Astrocyte (in vitro differentiated cells and primary cell): ENCODE data around the gene XPOT. TPM values are rescaled to one million over a fixed set of nuclear protein-coding genes. Genes with fewer than 3 reads are reported as not detected.

Source experiments
- DNase-seq: peaks from one replicate; pipeline ENCODE4 v3.0.0-alpha.2; 2010; ENCODE audit warnings: low read depth
- FAIRE-seq: peaks from 2 replicates; lab custom pipeline; 2011; peaks lifted over from hg19 to GRCh38; lab: Jason Lieb, UNC
- H2AFZ ChIP-seq: 2 replicates; pipeline ENCODE4 v1.6.0; 2012; ENCODE audit warnings: low read depth, low read length, inconsistent platforms
- H3K27ac ChIP-seq: 2 replicates; pipeline ENCODE4 v1.5.1; 2011; ENCODE audit warnings: low read depth, low read length, inconsistent platforms
- H3K27me3 ChIP-seq: 2 replicates; pipeline ENCODE4 v1.6.0; 2011; ENCODE audit warnings: low read length, inconsistent platforms; ENCODE audit not compliant: insufficient read depth
- H3K36me3 ChIP-seq: 2 replicates; pipeline ENCODE4 v1.5.1; 2011; ENCODE audit warnings: low read length, inconsistent platforms; ENCODE audit not compliant: insufficient read depth
- H3K4me1 ChIP-seq: 2 replicates; pipeline ENCODE4 v1.5.1; 2011; ENCODE audit warnings: low read length, inconsistent platforms; ENCODE audit not compliant: insufficient read depth
- H3K4me2 ChIP-seq: 2 replicates; pipeline ENCODE4 v1.6.0; 2012; ENCODE audit warnings: low read length, inconsistent platforms
- H3K4me3 ChIP-seq: 2 replicates; pipeline ENCODE4 v1.5.1; 2011; ENCODE audit warnings: low read depth, mild to moderate bottlenecking, low read length, inconsistent platforms; ENCODE audit not compliant: insufficient read depth
- H3K79me2 ChIP-seq: 2 replicates; pipeline ENCODE4 v1.6.0; 2012; ENCODE audit warnings: mild to moderate bottlenecking, low read length, inconsistent platforms; ENCODE audit not compliant: insufficient read depth
- H3K9ac ChIP-seq: 2 replicates; pipeline ENCODE4 v1.6.0; 2012; ENCODE audit warnings: mild to moderate bottlenecking, low read length, inconsistent platforms
- H3K9me3 ChIP-seq: 2 replicates; pipeline ENCODE4 v1.5.1; 2012; ENCODE audit warnings: low read depth, mild to moderate bottlenecking, low read length, inconsistent platforms; ENCODE audit not compliant: insufficient read depth
- H4K20me1 ChIP-seq: 2 replicates; pipeline ENCODE4 v1.6.0; 2012; ENCODE audit warnings: low read length, inconsistent platforms; ENCODE audit not compliant: insufficient read depth
- H3K27ac Mint-ChIP-seq: one replicate; pipeline ENCODE4 v1.8.0; 2021; ENCODE audit warnings: mild to moderate bottlenecking, mixed read lengths; ENCODE audit not compliant: unreplicated experiment
- H3K27me3 Mint-ChIP-seq: one replicate; pipeline ENCODE4 v1.8.0; 2021; ENCODE audit warnings: low read depth, mixed read lengths; ENCODE audit not compliant: unreplicated experiment
- H3K36me3 Mint-ChIP-seq: one replicate; pipeline ENCODE4 v1.8.0; 2021; ENCODE audit warnings: low read depth, mixed read lengths; ENCODE audit not compliant: unreplicated experiment
- H3K4me1 Mint-ChIP-seq: one replicate; pipeline ENCODE4 v1.8.0; 2021; ENCODE audit warnings: low read depth, mixed read lengths; ENCODE audit not compliant: unreplicated experiment
- H3K4me3 Mint-ChIP-seq: one replicate; pipeline ENCODE4 v1.8.0; 2021; ENCODE audit warnings: mild to moderate bottlenecking, moderate library complexity, mixed read lengths; ENCODE audit not compliant: unreplicated experiment
- H3K9me3 Mint-ChIP-seq: one replicate; pipeline ENCODE4 v1.8.0; 2021; ENCODE audit warnings: mild to moderate bottlenecking, mixed read lengths; ENCODE audit not compliant: unreplicated experiment
- EZH2 ChIP-seq: IDR thresholded peaks from 2 replicates; pipeline ENCODE4 v1.6.1; 2012; ENCODE audit warnings: mild to moderate bottlenecking, low read length, inconsistent platforms; ENCODE audit not compliant: insufficient read depth
- total RNA-seq: library from RNA; stranded (reverse); gene quantifications from 2 replicates; pipeline ENCODE4 v1.2.1, GENCODE V29; 2021
- TF ChIP-seq, protein P1 (sequence below): IDR thresholded peaks from 2 replicates; pipeline ENCODE4 v1.5.1; 2011; ENCODE audit warnings: low read depth, mild to moderate bottlenecking, inconsistent platforms, low read length, moderate library complexity; ENCODE audit not compliant: insufficient read depth

The XPOT gene
- total RNA-seq, 1 donor from 2014 or later, result 142 TPM

DNA sequence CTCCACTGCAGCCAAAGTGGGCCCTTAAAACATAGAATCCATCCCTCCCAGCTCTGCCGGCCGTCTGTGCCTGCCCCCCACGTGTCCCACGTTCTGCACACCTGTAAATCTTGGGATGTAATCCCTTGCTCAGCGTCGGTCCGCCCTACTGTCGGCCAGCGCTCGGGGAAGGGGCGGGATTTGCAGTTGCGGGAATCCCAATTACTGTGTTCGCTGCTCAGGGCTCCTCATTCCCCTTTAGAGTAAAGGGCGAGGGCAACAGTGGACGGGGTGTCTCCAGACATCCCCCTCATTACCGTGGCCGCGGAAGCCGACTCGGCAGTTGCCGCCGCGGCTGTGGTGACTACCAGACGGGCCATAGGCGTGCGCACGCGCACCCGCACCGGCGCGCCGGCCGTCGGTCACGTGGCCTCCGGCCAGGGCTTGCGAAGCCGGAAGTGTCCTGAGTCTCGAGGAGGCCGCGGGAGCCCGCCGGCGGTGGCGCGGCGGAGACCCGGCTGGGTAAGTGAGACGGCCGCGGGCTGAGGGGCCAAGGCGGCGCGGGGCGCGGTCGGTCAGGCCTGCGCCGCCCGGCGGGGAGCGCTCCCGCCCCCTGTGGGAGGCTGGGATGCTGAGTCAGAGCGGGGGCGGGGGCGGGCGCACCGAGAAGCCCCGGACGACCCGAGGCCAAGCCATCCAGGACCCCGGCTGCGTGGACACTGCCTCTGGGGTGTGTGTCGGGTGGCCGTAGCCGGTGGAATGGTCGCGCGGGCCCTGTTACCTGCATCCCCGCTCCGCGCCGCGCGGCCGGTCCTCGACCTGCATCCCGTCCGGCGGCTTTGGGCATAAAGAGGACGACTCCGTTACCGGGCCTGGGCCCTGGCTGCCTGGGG lies 47.7 kb downstream of the XPOT start, which contains the start of gene TBK1:
TSS of gene TBK1 (plus strand) at position 434 of the 872 bp plus-strand sequence. CDS start 3,751 bp downstream, outside the sequence.
- H3K27ac Mint-ChIP-seq, result peak within 1 kb of the TSS; percentile 97
- H3K4me1 Mint-ChIP-seq, result peaks cover 22% of the 10 kb centered on the region
- peaks cover 5% of the 10 kb centered on the region for H3K36me3 Mint-ChIP-seq
- no peaks in the 10 kb centered on the region for H3K9me3 Mint-ChIP-seq
- Histone ChIP-seq H3K4me3 (peak within 1 kb of the TSS; percentile 77), H3K4me2 (peak within 1 kb of the TSS; percentile 96), H3K27ac (peak within 1 kb of the TSS; percentile 99), H3K27me3 (no peaks in the 10 kb centered on the region), H3K4me1 (peaks cover 11% of the 10 kb centered on the region), H3K79me2 (peaks cover 51% of the 10 kb centered on the region), H3K9me3 (no peaks in the 10 kb centered on the region), H4K20me1 (peaks cover 11% of the 10 kb centered on the region), H3K36me3 (peaks cover 7% of the 10 kb centered on the region), H2AFZ (peak within 1 kb of the TSS; percentile 72), H3K9ac (peak within 1 kb of the TSS; percentile 96)
- no peak for TF ChIP-seq EZH2
- TF ChIP-seq, protein P1, sequence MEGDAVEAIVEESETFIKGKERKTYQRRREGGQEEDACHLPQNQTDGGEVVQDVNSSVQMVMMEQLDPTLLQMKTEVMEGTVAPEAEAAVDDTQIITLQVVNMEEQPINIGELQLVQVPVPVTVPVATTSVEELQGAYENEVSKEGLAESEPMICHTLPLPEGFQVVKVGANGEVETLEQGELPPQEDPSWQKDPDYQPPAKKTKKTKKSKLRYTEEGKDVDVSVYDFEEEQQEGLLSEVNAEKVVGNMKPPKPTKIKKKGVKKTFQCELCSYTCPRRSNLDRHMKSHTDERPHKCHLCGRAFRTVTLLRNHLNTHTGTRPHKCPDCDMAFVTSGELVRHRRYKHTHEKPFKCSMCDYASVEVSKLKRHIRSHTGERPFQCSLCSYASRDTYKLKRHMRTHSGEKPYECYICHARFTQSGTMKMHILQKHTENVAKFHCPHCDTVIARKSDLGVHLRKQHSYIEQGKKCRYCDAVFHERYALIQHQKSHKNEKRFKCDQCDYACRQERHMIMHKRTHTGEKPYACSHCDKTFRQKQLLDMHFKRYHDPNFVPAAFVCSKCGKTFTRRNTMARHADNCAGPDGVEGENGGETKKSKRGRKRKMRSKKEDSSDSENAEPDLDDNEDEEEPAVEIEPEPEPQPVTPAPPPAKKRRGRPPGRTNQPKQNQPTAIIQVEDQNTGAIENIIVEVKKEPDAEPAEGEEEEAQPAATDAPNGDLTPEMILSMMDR, result no peak
- DNase-seq (peak; percentile 57), FAIRE-seq (no peak)
- peak within 1 kb of the TSS; percentile 97 for H3K4me3 Mint-ChIP-seq
- H3K27me3 Mint-ChIP-seq, result no peaks in the 10 kb centered on the region

DNA sequence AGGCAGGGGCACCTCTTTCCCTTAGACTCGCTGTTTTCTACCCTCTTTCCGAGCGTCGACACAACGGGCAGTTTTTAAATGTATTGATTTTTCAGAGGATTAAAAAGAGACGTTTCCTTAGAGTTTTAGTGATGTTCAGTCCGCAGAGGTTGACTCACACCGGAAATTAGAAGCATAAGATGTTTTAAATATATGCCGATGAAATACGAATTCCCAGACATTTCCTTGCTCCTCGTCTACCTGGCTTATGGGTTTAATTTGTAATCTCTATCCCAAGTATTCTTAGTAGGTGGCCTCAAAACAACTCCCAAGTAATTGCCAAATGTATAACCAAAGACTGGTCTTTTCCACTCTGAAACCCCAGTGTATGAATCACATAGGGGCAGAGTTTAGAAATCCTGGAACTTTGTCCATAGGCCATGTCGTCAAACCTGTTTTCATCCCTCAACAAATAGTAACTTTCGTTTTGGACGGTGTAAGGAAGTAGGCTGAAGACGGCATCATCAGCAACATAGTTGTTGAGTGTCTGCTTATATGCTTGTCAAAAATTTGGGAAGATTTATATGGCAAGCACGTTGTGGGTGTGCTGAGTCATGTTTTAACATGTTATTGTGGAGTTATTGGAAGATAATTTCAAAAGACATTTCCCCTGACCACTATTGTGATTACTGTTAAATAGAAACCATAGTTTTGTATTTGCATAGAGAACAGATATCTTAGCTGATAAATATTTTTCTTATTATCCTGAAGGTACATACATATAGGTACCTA lies 48.6 kb downstream of the XPOT start:
- Mint-ChIP-seq H3K4me3 (peak overlapping the region; percentile 97), H3K4me1 (peaks cover 29% of the 10 kb centered on the region), H3K36me3 (peaks cover 8% of the 10 kb centered on the region), H3K9me3 (no peaks in the 10 kb centered on the region), H3K27me3 (no peaks in the 10 kb centered on the region), H3K27ac (peak overlapping the region; percentile 97)
- TF ChIP-seq EZH2, result no peak
- TF ChIP-seq, protein P1, result no peak
- Histone ChIP-seq H3K4me2 (peak overlapping the region; percentile 96), H2AFZ (peak overlapping the region; percentile 72), H3K9me3 (no peaks in the 10 kb centered on the region), H4K20me1 (peaks cover 19% of the 10 kb centered on the region), H3K4me1 (peaks cover 11% of the 10 kb centered on the region), H3K36me3 (peaks cover 4% of the 10 kb centered on the region), H3K27ac (peak overlapping the region; percentile 99), H3K79me2 (peaks cover 59% of the 10 kb centered on the region), H3K27me3 (no peaks in the 10 kb centered on the region), H3K9ac (peak overlapping the region; percentile 96), H3K4me3 (peak overlapping the region; percentile 77)
- DNase-seq (peak; percentile 86), FAIRE-seq (no peak)
